ENCODE measurements around the gene C1orf159. TPM values are rescaled to one million over a fixed set of nuclear protein-coding genes. Genes with fewer than 3 reads are reported as not detected.

Gene C1orf159
- polyA plus RNA-seq, 3 donors, result 3.0 to 18.8 (median 3.3) TPM

GRCh38 chr1:1084372-1085170 lies 31.3 kb downstream of the C1orf159 start:
- WGBS (ENCODE audit: insufficient coverage), result 96% methylated on average over 36 of the region's 38 CpGs
- H2AFZ ChIP-seq (ENCODE audit: insufficient read depth, low read depth, low read length, poor library complexity, severe bottlenecking), result no peak overlapping the region
- Mint-ChIP-seq H3K4me1 (peaks cover 6% of the 10 kb centered on the region), H3K4me3 (no peak overlapping the region), H3K36me3 (peaks cover 5 to 6% of the 10 kb centered on the region in 2 donors), H3K9me3 (peaks cover 0 to 2% (median 0%) of the 10 kb centered on the region in 7 donors), H3K27ac (no peak overlapping the region), H3K27me3 (ENCODE audit: low read depth in 3 of 3) (peaks cover 3 to 13% (median 6%) of the 10 kb centered on the region in 3 donors)
- no peak overlapping the region for H3K4me2 ChIP-seq (replicated peaks; ENCODE audit: extremely low read depth, low read length, poor library complexity, severe bottlenecking)
- no peaks in the 10 kb centered on the region for H3K36me3 ChIP-seq (replicated peaks in 1 of 2; ENCODE audit: control insufficient read depth in 1 of 2, insufficient read depth in 2 of 2, low read length in 2 of 2)
- H3K27me3 ChIP-seq (ENCODE audit: control insufficient read depth in 2 of 2, insufficient read depth in 2 of 2, low read length in 2 of 2), result peaks cover 0 to 10% of the 10 kb centered on the region in 2 donors
- no peak overlapping the region for H3K27ac ChIP-seq (ENCODE audit: low read depth in 1 of 2, low read length in 2 of 2)
- DNase-seq, result peak in 1 of 3 donors; percentile 3
- TF ChIP-seq, protein P1, sequence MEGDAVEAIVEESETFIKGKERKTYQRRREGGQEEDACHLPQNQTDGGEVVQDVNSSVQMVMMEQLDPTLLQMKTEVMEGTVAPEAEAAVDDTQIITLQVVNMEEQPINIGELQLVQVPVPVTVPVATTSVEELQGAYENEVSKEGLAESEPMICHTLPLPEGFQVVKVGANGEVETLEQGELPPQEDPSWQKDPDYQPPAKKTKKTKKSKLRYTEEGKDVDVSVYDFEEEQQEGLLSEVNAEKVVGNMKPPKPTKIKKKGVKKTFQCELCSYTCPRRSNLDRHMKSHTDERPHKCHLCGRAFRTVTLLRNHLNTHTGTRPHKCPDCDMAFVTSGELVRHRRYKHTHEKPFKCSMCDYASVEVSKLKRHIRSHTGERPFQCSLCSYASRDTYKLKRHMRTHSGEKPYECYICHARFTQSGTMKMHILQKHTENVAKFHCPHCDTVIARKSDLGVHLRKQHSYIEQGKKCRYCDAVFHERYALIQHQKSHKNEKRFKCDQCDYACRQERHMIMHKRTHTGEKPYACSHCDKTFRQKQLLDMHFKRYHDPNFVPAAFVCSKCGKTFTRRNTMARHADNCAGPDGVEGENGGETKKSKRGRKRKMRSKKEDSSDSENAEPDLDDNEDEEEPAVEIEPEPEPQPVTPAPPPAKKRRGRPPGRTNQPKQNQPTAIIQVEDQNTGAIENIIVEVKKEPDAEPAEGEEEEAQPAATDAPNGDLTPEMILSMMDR (IDR thresholded peaks at IDR 0.05), result no peak
- H3K4me1 ChIP-seq (ENCODE audit: control insufficient read depth in 1 of 2, insufficient read depth in 2 of 2, low read length in 2 of 2), result peaks cover 7% of the 10 kb centered on the region in 2 donors
- no peak overlapping the region for H3K4me3 ChIP-seq (replicated peaks in 1 of 3; ENCODE audit: low read depth in 2 of 3, low read length in 3 of 3)
- H3K9ac ChIP-seq (ENCODE audit: insufficient read depth, low read length, poor library complexity, severe bottlenecking), result no peak overlapping the region
- no peaks in the 10 kb centered on the region for H4K20me1 ChIP-seq (ENCODE audit: insufficient read depth, low read length)
- H3K79me2 ChIP-seq (ENCODE audit: insufficient read depth, low read length), result no peaks in the 10 kb centered on the region
- intact Hi-C loops (cut with micrococcal nuclease), result no loop called here
- no peaks in the 10 kb centered on the region for H3K9me3 ChIP-seq (replicated peaks in 1 of 2; ENCODE audit: control insufficient read depth in 1 of 2, insufficient read depth in 1 of 2, low read length in 2 of 2)

- Histone ChIP-seq H3K4me1 (ENCODE audit: control insufficient read depth in 1 of 2, insufficient read depth in 2 of 2, low read length in 2 of 2) (peaks cover 9 to 11% of the 10 kb centered on the region in 2 donors), H3K4me3 (replicated peaks in 1 of 3; ENCODE audit: low read depth in 2 of 3, low read length in 3 of 3) (no peak overlapping the region), H3K9me3 (replicated peaks in 1 of 2; ENCODE audit: control insufficient read depth in 1 of 2, insufficient read depth in 1 of 2, low read length in 2 of 2) (no peaks in the 10 kb centered on the region), H3K27me3 (ENCODE audit: control insufficient read depth in 2 of 2, insufficient read depth in 2 of 2, low read length in 2 of 2) (peaks cover 0 to 14% of the 10 kb centered on the region in 2 donors), H3K9ac (ENCODE audit: insufficient read depth, low read length, poor library complexity, severe bottlenecking) (no peak overlapping the region), H2AFZ (ENCODE audit: insufficient read depth, low read depth, low read length, poor library complexity, severe bottlenecking) (no peak overlapping the region), H3K27ac (ENCODE audit: low read depth in 1 of 2, low read length in 2 of 2) (no peak overlapping the region), H3K4me2 (replicated peaks; ENCODE audit: extremely low read depth, low read length, poor library complexity, severe bottlenecking) (no peak overlapping the region), H3K36me3 (replicated peaks in 1 of 2; ENCODE audit: control insufficient read depth in 1 of 2, insufficient read depth in 2 of 2, low read length in 2 of 2) (no peaks in the 10 kb centered on the region), H3K79me2 (ENCODE audit: insufficient read depth, low read length) (no peaks in the 10 kb centered on the region), H4K20me1 (ENCODE audit: insufficient read depth, low read length) (no peaks in the 10 kb centered on the region)
- TF ChIP-seq, protein P1 (IDR thresholded peaks at IDR 0.05), result no peak
- WGBS (ENCODE audit: insufficient coverage), result 94% methylated on average over 41 of the region's 43 CpGs
- Mint-ChIP-seq H3K27me3 (ENCODE audit: low read depth in 3 of 3) (peaks cover 7 to 17% (median 10%) of the 10 kb centered on the region in 3 donors), H3K9me3 (peaks cover 0 to 2% (median 0%) of the 10 kb centered on the region in 7 donors), H3K4me1 (peaks cover 9% of the 10 kb centered on the region), H3K27ac (peak overlapping the region in 1 of 7 donors; percentile 54), H3K36me3 (peaks cover 5 to 6% of the 10 kb centered on the region in 2 donors), H3K4me3 (no peak overlapping the region)
- peak in 1 of 3 donors; percentile 2 for DNase-seq
- intact Hi-C loops (cut with micrococcal nuclease), result no loop called here
Measured at GRCh38 chr1:1083416-1084371, 32.2 kb downstream of the C1orf159 start.
